ENCODE measurements around the gene CST8. TPM values are rescaled to one million over a fixed set of nuclear protein-coding genes. Genes with fewer than 3 reads are reported as not detected.

CST8 gene
- total and polyA plus RNA-seq, 8 donors, result not detected

DNA sequence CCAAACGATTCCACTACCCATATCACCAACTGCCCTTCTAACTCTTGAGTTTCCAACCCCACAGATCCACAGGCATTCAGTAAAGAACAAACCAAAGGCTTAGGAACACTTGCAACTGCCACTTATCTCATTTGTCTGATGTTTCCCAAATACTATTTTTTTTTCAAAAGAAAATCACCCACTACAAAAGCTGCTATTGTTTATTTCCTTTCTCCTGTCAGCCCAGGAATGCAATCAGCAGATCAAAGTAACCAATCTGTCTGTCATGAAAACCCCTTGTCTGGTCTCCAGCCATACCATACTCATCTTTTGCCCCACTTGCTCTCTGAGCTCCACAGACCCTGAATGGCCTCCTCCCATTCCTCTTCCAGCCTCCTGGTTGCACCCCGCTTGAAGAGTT is 8.8 kb upstream of the CST8 start:
- no peak for TF ChIP-seq POLR2AphosphoS5 (IDR thresholded peaks at IDR 0.05)
- TF ChIP-seq, protein P1, sequence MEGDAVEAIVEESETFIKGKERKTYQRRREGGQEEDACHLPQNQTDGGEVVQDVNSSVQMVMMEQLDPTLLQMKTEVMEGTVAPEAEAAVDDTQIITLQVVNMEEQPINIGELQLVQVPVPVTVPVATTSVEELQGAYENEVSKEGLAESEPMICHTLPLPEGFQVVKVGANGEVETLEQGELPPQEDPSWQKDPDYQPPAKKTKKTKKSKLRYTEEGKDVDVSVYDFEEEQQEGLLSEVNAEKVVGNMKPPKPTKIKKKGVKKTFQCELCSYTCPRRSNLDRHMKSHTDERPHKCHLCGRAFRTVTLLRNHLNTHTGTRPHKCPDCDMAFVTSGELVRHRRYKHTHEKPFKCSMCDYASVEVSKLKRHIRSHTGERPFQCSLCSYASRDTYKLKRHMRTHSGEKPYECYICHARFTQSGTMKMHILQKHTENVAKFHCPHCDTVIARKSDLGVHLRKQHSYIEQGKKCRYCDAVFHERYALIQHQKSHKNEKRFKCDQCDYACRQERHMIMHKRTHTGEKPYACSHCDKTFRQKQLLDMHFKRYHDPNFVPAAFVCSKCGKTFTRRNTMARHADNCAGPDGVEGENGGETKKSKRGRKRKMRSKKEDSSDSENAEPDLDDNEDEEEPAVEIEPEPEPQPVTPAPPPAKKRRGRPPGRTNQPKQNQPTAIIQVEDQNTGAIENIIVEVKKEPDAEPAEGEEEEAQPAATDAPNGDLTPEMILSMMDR (IDR thresholded peaks at IDR 0.05), result no peak
- no peak for TF ChIP-seq POLR2A (IDR thresholded peaks at IDR 0.05)
- no peak for TF ChIP-seq EP300 (IDR thresholded peaks at IDR 0.05)
- H3K27ac ChIP-seq, result no peak overlapping the region
- H3K4me1 ChIP-seq, result no peaks in the 10 kb centered on the region
- no peak overlapping the region for H3K4me3 ChIP-seq
- H3K9me3 ChIP-seq, result no peaks in the 10 kb centered on the region
- no peak for DNase-seq
- H3K27me3 ChIP-seq, result no peaks in the 10 kb centered on the region
- H3K36me3 ChIP-seq, result no peaks in the 10 kb centered on the region
- 58 to 73% (median 63%) methylated on average over 2 of the region's 2 CpGs for whole genome bisulfite sequencing, 5 donors
- intact Hi-C loops (cut with DNase I; ENCODE audit: low total_unique reads), result no loop called here

DNA sequence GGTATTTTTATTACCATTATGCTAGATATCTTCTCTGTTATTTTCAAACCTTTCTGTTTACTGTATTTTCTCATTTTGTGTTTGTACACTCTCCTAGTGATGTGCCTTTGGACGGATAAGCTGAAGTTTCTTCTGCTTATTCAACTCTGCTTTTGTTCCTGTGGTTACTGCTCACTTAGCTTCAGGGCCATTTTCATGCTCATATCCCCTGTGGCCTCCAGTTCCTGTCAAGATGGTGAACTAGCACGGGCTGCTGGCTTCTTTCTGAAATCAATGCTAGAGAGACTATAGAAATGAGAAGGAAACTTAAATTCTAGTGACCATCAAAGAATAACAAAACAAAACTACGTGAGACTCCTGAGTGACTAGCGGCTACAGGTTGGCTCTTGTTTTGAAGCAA is 6.8 kb upstream of the CST8 start:
- Histone ChIP-seq H3K4me1 (no peaks in the 10 kb centered on the region), H3K27ac (no peak overlapping the region), H3K36me3 (no peaks in the 10 kb centered on the region), H3K27me3 (no peaks in the 10 kb centered on the region), H3K9me3 (peaks cover 0 to 4% (median 0%) of the 10 kb centered on the region in 4 donors), H3K4me3 (no peak overlapping the region)
- WGBS, 5 donors, result 63 to 77% (median 69%) methylated on average over 4 of the region's 4 CpGs
- DNase-seq, result no peak
- intact Hi-C loops (cut with DNase I; ENCODE audit: low total_unique reads), result no loop called here
- TF ChIP-seq, protein P1 (IDR thresholded peaks at IDR 0.05), result no peak
- TF ChIP-seq POLR2A (IDR thresholded peaks at IDR 0.05) (no peak), EP300 (IDR thresholded peaks at IDR 0.05) (no peak)

DNA sequence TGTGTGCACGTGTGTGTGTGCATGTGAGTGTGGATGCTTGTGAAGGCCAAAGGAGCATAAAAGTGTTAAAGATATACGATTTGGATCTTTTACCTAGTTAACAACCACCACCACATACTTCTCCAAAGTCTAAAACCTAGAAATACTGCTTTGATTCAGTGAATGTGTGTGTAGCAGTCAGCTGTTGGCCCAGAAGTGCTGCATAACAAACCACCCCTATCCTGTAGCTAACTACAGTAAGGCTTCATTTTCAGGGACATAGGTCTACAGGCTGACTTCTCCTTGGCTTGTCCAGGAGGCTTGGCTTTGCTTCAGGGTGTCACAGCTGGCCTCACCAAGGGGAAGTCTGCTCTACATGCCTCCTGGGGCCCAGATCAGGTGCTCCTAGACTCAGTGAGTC is 2.4 kb upstream of the CST8 start:
- Histone ChIP-seq H3K27me3 (no peaks in the 10 kb centered on the region), H3K36me3 (no peaks in the 10 kb centered on the region), H3K4me1 (no peaks in the 10 kb centered on the region), H3K9me3 (peaks cover 0 to 4% (median 0%) of the 10 kb centered on the region in 4 donors), H3K27ac (no peak overlapping the region), H3K4me3 (no peak overlapping the region)
- intact Hi-C loops (cut with DNase I; ENCODE audit: low total_unique reads), result no loop called here
- no peak for TF ChIP-seq POLR2A (IDR thresholded peaks at IDR 0.05)
- no peak for TF ChIP-seq POLR2AphosphoS5 (IDR thresholded peaks at IDR 0.05)
- TF ChIP-seq, protein P1 (IDR thresholded peaks at IDR 0.05), result no peak
- TF ChIP-seq EP300 (IDR thresholded peaks at IDR 0.05), result no peak
- 63 to 90% (median 83%) methylated on average over 2 of the region's 2 CpGs for WGBS, 5 donors
- no peak for DNase-seq

DNA sequence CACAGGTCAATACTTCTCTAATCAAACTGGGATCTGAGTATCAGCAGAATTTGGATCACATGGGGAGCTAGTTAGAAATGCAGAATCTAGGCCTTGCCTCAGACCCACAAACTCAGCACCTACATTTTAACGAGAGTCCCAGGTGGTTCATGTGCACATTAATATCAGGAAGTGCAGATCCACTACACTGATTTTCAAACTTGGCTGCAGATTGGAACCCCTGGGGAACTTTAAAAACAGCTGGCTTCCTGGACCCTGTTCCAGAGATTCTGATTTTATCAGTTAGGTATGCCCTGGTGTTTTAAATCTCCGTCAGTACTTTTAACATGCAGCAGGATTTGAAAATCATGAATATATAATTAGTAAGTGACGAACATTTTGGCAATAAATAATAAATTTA is 1.9 kb upstream of the CST8 start:
- DNase-seq, result no peak
- intact Hi-C loops (cut with DNase I; ENCODE audit: low total_unique reads), result no loop called here
- 79 to 92% (median 91%) methylated on average over 3 of the region's 3 CpGs for WGBS, 5 donors
- no peak overlapping the region for H3K4me3 ChIP-seq
- H3K4me1 ChIP-seq, result no peaks in the 10 kb centered on the region
- H3K27me3 ChIP-seq, result no peaks in the 10 kb centered on the region
- H3K27ac ChIP-seq, result no peak overlapping the region
- TF ChIP-seq EP300 (IDR thresholded peaks at IDR 0.05), result no peak
- TF ChIP-seq POLR2A (IDR thresholded peaks at IDR 0.05), result no peak
- TF ChIP-seq POLR2AphosphoS5 (IDR thresholded peaks at IDR 0.05), result no peak
- TF ChIP-seq, protein P1 (IDR thresholded peaks at IDR 0.05), result no peak
- no peaks in the 10 kb centered on the region for H3K36me3 ChIP-seq
- H3K9me3 ChIP-seq, result peaks cover 0 to 4% (median 0%) of the 10 kb centered on the region in 4 donors
